ENCODE measurements around the gene SNTN.

- TF ChIP-seq CTCF (conservative IDR thresholded peaks at IDR 0.05; ENCODE audit: low read depth in 2 of 2) (no peak), EZH2 (IDR thresholded peaks at IDR 0.05; ENCODE audit: low read depth, unreplicated experiment) (no peak), REST (IDR thresholded peaks at IDR 0.05; ENCODE audit: unreplicated experiment) (no peak), POLR2AphosphoS5 (IDR thresholded peaks at IDR 0.05; ENCODE audit: low read depth) (no peak), EZH2phosphoT487 (IDR thresholded peaks at IDR 0.05; ENCODE audit: unreplicated experiment) (no peak)
Observed at GRCh38 chr3:63707731-63708130, 55.3 kb downstream of the SNTN start.
